ENCODE data around the gene TPSD1.
"Not testable (repeated sequence)": the region's sequence is repeated elsewhere in the genome, so short reads cannot be mapped to it uniquely, and the experiment has no call there.

The TPSD1 gene

DNA sequence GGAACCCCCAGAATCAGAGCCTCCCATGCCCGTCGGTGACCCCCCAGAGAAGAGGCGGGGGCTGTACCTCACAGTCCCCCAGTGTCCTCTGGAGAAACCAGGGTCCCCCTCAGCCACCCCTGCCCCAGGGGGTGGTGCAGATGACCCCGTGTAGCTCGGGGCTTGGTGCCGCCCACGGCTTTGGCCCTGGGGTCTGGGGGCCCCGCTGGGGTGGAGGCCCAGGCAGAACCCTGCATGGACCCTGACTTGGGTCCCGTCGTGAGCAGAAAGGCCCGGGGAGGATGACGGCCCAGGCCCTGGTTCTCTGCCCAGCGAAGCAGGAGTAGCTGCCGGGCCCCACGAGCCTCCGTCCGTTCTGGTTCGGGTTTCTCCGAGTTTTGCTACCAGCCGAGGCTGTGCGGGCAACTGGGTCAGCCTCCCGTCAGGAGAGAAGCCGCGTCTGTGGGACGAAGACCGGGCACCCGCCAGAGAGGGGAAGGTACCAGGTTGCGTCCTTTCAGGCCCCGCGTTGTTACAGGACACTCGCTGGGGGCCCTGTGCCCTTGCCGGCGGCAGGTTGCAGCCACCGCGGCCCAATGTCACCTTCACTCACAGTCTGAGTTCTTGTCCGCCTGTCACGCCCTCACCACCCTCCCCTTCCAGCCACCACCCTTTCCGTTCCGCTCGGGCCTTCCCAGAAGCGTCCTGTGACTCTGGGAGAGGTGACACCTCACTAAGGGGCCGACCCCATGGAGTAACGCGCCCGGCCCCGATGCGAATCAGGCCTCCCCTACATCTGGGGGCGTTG lies 34.8 kb upstream of the TPSD1 start:
- no peak for DNase-seq

DNA sequence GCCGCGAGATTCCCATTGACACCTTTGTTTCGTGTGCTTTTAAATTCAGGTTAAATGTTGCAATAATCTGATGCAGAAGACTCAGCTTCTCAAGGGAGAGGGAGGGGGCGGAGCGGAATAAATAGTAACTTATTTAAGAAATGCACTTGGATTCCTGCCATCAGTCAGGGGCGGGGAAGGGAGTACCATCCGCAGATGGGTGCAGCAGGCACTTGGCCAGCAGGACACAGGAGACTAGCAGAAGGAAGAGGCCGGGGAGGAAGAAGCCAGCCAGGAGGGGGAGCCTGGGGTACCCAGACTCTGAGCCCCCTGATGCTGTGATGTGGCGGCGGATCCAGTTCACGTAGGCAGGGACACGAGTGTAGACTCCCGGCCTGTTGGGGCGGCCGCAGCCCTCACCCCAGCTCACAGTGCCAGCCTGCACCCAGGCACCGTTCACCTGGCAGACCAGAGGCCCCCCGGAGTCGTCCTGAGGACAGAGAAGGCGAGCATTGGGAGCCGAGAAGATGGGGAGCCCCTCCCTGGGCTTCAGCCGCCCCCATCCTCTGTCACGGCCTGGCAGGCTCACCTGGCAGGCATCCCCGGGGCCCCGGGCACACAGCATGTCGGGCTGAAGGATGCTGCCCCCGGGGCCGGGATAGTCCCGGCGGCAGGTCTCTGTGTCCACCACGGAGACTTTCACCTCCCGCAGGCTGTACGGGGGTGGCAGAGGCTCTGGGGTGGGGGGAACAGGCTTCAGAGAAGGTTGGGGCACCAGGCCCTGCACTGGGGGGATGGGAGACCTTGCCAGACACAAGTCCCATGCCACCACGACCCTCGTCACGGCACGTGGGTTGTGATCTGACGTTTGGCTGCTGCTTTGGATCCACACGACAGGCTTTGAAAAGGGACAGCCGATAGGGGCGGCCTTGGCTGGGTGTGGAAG lies 34.0 kb upstream of the TPSD1 start:
- DNase-seq: no peak

DNA sequence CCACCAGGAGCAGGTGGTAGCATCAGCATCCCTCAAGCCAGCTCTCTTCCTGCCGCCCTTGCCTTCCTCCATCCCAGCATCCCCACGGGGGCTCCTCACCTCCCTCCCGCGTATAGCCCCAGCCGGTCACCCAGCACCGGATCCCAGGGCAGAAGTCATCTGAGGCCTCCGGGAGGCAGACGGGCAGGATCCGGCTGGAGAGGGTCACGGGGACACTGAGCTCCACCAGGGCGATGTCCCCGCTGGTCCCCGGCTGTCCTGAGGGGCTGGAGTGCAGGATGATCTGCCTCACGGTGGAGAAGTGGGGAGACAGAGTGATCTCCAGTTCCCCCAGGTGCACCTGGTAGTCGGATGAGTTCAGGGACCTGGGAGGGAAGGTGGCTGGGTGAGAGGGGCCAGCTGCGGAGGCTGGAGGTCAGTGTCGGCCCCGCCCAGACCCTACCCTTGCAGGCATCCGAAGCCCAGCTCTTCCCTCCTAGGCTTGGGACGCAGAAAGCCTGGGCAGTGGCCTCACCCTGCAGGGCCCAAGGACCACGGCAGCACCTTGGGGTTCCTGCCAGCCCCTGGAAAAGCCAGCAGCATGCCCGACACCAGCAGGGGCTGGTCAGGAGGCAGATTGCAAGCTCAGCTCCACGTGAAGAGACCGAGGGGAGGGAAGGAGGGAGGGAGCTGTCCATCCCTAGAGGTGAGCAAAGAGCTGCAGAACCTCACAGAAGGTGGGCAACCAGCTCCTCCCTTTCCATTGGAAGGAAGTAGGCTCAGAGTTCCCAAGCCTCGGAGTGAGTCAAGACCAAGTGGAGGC lies 33.1 kb upstream of the TPSD1 start:
- no peak for DNase-seq

DNA sequence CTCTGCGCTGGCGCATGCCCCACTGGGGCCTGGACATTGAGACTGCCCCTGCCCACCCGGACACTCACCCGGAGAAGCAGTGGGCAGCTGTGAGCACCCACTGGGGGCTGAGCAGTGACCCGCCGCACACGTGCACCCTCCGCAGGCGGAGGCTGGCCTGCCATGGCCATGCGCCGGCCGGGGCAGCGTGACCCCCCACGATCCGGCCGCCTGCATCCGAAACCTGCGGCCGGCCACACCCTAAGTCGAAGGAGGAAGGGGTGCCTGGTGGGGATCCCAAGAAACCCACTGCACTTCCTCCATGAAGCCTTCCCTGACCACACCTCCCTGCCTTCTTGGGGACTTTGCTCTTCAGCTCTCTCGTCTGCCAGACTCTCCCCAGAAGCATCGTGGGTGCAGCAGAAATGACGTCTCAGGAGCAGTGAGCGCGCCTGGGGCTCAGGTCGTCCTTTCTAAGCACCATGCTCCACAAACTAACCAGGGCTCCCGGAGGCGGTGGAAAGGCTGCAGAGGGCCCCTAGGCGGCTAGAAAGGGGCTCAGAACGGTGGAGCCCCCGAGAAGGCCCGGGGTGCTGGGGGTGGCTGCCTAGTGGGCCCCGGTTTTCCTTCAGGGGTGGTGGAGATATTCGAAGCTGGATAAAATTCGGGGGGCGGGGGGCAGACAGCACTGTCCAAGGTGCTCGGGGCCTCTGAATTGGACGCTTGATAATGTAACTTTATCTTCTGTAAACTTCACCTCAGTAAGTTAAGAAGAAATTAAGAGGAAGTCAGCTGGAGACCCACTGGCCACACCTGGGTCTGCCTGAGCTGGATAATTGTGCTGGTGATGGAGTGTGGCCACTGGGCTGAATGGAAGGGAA lies 32.3 kb upstream of the TPSD1 start:
- DNase-seq: no peak

DNA sequence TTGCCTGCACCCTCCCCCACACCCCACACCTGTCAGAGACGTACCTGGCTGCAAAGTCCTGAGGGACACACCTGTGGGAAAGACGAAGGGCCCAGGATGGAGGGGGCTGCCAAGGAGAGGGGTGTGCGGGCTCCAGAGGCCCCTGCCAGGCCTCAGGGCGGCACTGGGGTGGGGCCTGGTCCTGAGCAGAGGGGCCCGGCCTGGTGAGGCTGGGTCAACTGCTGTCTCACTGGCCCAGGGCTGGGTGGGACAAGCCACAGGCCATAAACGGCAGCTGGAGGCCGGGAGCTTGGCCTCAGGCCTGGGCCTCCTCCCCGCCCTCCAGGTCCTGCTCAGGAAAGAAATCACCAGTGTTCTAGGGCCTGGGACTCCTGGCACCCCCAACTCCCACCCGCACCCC lies 31.3 kb upstream of the TPSD1 start:
- no peak for DNase-seq

DNA sequence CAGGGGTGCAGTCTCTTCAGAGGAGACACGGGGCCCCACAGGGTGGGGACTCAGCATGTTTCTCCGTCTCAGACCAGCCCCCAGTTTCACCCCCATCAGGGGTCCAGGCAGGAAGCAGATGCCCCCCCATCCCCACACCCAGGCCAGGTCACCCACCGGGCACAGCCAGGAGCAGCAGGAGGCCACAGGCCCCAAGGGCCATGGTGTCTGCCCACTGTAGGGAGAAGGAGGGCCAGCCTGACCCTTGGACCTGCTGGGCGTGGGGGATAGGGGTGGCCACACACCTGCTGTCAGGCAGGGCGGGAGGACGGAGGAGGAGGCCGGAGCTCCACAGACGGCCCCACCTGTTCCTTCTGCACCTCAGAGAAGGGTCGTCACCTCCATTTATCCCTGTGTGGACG lies 30.8 kb upstream of the TPSD1 start, which contains the start of gene TPSG1:
Gene TPSG1 (minus strand): TSS at position 218 of the 401 bp plus-strand sequence. CDS start 16 bp downstream, at position 202.
- DNase-seq: no peak

DNA sequence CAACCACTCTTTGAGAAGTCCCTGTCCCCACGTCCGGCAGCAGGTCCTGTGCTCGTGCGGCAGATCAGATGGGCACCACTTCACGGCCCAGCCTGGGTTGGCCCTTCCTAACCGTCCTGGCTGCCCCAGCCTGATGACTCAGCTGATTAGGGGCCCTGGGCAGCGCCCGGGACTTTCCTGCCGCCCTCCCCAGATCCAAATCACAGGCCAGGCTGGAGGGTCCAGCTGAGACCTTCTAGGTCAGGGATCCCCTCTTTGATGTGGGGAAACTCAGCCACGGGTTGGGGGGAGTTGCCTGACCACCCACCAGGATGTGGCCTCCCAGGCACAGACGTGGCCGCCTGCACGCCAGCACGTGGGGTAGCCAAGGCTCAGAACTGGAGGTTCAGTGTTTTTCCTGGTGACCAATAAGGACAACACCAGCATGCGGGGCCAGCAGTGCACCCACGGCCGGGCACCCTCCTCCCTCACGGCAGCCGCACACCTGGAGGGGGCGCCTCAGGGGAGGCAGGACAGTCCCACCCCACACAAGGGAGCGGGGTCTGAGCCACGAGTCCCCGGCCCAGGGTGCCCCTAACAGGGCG lies 30.0 kb upstream of the TPSD1 start:
- not testable (repeated sequence) for DNase-seq

DNA sequence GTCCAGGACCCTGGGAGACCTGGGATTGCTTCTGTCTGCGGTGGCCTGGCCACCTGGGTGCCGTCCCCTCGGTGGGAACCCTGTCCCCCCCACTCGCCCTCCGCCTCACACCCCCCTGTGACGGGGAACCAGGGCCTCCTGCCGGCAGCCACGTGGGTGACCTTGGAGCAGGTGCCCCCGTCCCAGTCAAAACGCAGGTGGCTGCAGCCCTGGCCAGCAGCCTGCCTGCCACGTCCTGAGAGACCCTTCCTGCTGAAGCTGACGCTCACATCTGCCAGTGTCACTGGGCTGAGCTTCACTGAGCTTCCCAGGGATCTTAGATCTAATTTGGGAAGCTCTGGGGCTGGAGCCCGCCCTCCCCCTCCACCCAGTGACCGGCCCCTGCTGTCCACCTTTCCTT lies 29.2 kb upstream of the TPSD1 start:
- not testable (repeated sequence) for DNase-seq

DNA sequence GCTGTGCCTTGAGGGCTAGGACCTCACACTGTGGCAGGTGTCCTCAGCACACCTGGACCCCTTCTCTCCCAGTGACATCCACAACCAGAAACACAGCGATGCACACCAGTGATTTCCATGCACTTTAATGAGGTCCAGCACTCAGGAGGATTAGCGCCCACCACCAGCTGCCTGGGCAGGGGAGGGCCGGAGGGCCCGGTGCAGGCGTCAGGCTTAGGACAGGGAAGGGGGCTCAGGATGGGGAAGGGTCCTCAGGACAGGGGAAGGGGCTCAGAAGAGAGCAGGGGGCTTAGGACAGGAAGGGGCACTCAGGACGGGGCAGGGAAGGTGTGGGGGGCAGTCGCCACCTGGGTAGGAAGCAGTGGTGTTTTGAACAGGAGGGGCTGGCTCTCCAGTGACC lies 27.6 kb upstream of the TPSD1 start:
- DNase-seq: not testable (repeated sequence)

DNA sequence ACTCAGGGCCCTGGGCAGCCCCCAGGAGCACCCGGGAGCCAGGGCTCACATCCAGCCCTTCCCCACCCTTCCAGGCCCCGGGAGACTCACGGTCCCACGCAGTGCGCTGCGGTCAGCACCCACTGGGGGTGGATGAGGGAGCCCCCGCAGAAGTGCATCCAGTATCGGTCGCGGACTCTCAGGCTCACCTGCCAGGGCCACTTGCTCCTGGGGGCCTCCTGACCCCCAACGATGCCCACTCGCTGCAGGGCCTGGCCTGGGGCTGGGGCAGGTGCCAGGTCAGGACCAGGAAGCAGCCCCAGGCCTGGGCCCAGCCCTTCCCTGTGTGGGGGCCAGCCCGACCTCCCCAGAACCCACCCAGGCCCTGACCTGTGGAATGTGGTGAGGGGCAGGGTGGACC lies 26.4 kb upstream of the TPSD1 start:
- DNase-seq: not testable (repeated sequence)

DNA sequence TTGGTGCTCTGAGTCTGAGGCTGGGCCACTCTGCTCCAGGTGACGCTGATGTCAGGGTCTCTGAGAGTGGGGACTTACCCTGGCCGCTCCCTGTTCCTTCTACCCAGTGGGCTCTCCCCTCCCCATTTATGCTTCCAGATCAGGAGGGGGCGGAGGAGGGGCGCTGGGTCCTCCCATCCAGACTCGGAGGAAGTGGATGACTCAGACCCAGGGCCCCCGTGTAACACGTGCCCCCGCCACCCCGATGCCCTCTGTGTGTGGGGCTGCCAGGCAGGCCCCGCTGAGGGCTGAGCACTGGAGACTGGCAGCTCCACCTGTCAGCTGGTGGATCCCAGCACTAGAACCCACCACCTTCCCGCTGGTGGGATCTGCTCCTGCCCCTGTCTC lies 25.8 kb upstream of the TPSD1 start, which contains the start of gene TPSB2:
Gene TPSB2 (minus strand): TSS at position 101 of the 387 bp plus-strand sequence. CDS start 233 bp downstream, outside the sequence.
- not testable (repeated sequence) for DNase-seq

DNA sequence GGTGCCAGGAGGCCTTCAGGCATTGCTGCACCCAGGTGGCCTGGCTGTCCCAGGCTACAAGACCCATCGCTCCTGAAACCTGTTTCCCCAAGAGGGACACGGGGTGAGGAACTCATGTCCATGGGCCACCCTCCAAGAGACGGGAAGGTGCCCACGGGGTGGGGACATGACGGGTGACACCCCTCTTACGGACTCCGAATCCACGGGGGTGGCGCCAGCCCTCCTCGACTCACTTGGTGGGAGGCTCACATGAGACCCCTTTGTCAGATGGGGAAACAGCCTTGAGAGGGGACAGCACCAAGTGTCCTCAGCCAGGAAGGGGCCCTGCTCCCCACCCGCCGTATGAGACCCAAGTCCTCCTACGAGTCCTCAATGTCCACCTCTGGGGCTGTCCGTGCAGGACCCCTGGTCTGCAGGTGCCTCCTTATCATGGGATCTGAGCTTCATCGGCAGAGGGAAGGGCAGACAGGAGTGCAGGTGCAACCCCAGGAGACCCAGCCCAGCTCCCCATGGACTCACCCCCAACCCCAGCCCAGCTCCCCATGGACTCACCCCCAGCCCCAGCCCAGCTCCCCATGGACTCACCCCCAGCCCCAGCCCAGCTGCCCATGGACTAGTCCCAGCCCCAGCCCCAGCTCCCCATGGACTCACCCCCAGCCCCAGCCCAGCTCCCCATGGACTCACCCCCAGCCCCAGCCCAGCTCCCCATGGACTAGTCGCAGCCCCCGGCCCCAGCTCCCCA lies 25.2 kb upstream of the TPSD1 start:
- not testable (repeated sequence) for DNase-seq

DNA sequence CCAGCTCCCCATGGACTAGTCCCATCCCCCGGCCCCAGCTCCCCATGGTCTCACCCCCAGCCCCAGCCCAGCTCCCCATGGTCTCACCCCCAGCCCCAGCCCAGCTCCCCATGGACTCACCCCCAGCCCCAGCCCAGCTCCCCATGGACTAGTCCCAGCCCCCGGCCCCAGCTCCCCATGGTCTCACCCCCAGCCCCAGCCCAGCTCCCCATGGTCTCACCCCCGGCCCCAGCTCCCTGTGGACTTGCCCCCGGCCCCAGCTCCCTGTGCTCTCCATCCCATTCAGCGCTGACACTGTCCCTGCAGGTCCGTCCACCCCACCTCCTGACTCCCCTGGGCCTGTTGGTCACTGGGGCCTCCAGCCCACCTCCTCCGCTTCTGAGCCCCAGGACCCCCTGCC lies 24.6 kb upstream of the TPSD1 start:
- DNase-seq: not testable (repeated sequence)

DNA sequence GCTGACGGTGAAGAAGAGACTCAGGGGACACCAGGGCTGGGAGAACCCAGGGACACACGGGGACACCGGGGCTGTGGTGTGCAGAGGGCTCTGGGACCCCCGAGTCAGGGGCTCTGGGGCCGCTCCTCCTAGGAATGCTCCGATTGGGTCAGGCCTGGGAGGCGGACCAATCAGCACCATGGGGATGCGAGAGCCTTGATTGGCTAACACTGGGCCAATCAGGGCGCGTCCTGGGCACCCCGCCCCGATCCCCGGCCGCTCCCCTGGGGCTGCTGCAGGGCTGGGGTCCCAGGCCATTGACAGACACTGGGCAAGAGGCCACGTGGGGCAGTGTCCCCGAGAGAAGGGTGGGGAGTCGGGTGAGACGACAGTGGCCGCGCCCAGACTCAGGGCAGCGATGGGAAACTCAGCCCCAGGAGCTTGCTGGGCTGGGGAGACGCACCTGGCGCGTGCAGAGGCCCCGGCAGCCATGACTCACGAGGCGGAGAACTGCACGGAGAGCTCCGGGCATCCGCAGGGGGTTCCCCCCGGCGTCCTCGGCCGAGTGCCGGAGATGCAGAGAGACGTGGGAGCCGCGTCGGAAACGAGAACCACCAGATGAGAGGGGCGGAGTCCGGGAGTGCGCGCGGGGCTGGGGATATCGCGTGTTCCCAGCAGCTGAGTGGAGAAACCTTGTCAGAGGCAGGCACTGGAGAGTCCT lies 23.7 kb upstream of the TPSD1 start:
- DNase-seq: not testable (repeated sequence)

DNA sequence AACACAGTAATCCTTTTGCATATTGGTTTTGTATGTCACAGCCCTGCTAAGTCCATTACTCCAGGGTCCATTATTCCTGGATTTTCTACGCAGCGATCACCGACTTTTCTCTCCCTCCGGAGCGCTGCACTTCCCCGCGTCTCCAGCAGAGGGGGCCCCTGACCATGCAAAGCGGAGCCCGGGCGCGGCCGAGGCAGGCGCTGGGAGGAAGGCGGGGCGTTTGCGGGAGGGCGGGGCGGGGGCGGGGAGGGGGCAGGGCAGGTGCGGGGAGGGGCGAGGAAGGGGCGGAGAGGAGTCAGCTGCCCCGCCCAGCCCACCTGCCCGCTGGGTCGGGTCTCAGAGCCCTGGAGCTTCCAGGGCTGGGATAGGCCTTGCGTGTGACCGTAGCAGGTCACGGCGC lies 19.2 kb upstream of the TPSD1 start:
- not testable (repeated sequence) for DNase-seq

DNA sequence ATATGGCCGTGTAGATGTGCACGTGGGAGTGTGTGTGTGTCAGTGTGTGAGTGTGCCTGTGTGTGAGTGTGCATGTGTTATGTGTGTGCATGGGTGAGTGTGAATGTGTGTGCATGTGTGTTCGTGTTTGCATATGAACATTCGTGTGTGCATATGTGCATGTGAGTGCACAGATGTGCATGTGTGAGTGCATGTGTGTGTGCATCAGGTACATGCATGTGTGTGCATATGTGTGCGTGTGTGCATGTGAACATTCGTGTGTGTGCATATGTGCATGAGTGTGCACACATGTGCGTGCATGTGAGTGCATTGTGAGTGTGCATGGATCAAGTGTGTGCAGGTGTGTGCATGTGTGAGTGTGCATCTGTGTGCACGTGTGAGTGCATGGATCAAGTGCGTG lies 17.9 kb upstream of the TPSD1 start:
- no peak for DNase-seq

DNA sequence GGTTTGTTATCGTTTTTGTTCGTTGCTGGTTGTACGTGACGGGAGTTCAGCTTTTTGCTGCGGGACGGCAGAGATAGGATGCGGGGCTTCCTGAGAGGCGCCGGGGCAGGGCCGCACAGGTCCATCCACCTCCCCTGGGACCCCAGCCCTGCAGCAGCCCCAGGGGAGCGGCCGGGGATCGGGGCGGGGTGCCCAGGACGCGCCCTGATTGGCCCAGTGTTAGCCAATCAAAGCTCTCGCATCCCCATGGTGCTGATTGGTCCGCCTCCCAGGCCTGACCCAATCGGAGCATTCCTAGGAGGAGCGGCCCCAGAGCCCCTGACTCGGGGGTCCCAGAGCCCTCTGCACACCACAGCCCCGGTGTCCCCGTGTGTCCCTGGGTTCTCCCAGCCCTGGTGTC lies 17.0 kb upstream of the TPSD1 start:
- not testable (repeated sequence) for DNase-seq

DNA sequence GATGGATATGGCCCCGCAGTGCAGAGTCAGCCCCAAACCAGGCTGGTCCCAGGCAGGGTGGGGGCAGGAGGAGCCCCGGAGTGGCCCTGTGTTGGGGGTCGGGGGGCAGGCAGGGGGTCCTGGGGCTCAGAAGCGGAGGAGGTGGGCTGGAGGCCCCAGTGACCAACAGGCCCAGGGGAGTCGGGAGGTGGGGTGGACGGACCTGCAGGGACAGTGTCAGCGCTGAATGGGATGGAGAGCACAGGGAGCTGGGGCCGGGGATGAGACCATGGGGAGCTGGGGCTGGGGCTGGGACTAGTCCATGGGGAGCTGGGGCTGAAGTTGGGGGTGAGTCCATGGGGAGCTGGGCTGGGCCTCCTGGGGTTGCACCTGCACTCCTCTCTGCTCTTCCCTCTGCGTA lies 16.3 kb upstream of the TPSD1 start:
- DNase-seq: not testable (repeated sequence)

DNA sequence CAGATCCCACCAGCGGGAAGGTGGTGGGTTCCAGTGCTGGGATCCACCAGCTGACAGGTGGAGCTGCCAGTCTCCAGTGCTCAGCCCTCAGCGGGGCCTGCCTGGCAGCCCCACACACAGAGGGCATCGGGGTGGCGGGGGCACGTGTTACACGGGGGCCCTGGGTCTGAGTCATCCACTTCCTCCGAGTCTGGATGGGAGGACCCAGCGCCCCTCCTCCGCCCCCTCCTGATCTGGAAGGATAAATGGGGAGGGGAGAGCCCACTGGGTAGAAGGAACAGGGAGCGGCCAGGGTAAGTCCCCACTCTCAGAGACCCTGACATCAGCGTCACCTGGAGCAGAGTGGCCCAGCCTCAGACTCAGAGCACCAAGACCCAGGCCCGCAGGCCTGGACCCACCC lies 15.4 kb upstream of the TPSD1 start, which contains the start of gene TPSAB1:
Gene TPSAB1 (plus strand): TSS at position 270 of the 400 bp plus-strand sequence. CDS start 234 bp downstream, outside the sequence.
- DNase-seq: not testable (repeated sequence)

DNA sequence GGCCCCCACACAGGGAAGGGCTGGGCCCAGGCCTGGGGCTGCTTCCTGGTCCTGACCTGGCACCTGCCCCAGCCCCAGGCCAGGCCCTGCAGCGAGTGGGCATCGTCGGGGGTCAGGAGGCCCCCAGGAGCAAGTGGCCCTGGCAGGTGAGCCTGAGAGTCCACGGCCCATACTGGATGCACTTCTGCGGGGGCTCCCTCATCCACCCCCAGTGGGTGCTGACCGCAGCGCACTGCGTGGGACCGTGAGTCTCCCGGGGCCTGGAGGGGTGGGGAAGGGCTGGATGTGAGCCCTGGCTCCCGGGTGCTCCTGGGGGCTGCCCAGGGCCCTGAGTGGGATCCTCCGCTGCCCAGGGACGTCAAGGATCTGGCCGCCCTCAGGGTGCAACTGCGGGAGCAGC lies 14.8 kb upstream of the TPSD1 start:
- DNase-seq: not testable (repeated sequence)

Data from hippocampal formation (tissue), 2 donors.